Measurements from ENCODE around the gene LRRC10B.

Gene LRRC10B

DNA sequence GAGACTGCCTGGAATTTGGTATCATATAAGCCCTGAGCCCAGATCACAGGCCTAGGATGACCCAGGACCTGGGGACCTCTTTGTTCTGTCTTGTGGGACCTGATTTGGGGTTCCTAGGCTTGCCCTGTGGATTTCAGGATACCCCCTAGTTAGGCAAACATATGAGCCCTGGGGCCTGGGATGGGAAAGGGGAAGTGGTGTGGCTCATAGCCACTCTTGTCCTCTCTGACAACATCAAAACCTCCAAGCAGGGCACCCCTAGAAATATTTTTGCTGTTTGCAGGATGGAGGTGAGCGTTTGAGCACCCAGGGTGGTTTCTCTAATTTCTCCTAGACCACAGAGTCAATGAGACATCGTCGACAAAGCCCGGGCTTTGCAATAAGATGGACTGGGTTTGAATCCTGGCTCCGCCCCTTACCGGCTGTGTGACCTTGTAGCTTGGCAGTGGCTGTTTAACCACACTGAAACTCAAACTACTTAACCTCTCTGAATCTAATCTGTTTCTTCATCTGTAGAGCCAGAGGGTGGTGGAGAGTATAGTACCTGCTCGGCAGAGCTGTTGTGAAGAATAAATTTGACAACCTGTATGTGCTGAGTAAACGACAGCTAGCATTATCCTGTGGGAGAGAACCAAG is 5.3 kb upstream of the LRRC10B start:
- H3K36me3 ChIP-seq (replicated peaks; ENCODE audit: low read depth, low read length): no peaks in the 10 kb centered on the region
- H3K4me1 ChIP-seq (ENCODE audit: low read length): peaks cover 4% of the 10 kb centered on the region
- H3K27ac ChIP-seq (ENCODE audit: low read length): no peak overlapping the region
- H3K27me3 ChIP-seq (ENCODE audit: low read depth, low read length): no peaks in the 10 kb centered on the region
- H2AFZ ChIP-seq (ENCODE audit: low read depth, low read length): no peak overlapping the region
- H3K9me3 ChIP-seq (ENCODE audit: insufficient read depth, low read length): no peaks in the 10 kb centered on the region
- peaks cover under 1% of the 10 kb centered on the region; the same call in 1 of the 2 replicates for H3K79me2 ChIP-seq (ENCODE audit: low read length)
- TF ChIP-seq EZH2phosphoT487 (IDR thresholded peaks at IDR 0.05; ENCODE audit: low read depth) (no peak), CTCF (IDR thresholded peaks at IDR 0.05; ENCODE audit: low read depth, low read length) (no peak)
- H3K9ac ChIP-seq (ENCODE audit: low read length): no peak overlapping the region
- H3K4me2 ChIP-seq (ENCODE audit: low read length): no peak overlapping the region
- H3K4me3 ChIP-seq (ENCODE audit: low read length): no peak overlapping the region
- H4K20me1 ChIP-seq (ENCODE audit: insufficient read depth, low read length): no peaks in the 10 kb centered on the region

DNA sequence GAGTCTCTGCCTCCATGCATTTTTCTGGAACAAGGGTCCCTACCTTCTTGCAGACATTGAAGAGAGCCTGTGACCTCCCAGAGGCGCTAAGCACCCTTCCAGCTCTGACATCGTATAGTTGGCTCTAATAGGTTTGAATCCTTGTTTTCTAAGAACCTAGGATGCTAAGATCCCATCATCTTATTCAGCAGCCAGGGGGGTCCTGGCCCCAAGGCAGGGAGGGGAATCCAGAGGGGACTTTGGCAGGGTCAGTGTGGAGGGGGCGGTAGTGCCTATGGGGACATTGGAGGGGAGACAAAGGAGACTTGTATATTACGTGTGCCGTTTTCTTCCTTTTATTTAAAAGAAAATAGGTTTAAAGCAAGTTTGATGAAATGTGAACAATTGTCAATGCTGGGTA is 3.4 kb upstream of the LRRC10B start:
- no peak overlapping the region for H3K27ac ChIP-seq (ENCODE audit: low read length)

DNA sequence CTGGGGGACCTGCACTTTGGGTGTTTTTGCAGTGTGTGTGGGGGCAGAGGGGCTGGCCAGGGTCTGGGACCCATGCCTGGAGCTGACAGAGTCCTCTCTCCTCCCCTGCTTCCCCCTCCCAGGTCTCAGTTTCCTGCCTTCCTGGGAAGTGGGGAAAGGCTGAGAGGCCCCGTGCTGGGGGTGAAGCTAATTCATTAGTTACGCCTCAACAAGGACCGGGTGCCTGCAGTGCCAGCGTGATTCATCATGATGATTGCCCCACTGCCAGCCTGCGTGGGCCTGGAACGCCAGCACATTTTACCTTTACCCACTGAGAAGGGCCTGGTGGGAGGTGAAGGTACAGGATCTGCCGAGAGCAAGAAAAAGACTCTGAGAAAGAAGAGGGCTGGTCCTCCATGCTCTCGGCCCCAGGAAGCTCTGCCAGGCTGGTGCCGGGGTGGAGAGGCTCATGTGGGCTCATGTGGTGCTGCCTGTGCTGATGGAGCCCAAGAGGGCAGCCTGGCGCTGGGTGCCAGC is 2.9 kb upstream of the LRRC10B start:
- no peak overlapping the region for H3K9ac ChIP-seq (ENCODE audit: low read length)
- TF ChIP-seq EZH2phosphoT487 (IDR thresholded peaks at IDR 0.05; ENCODE audit: low read depth) (no peak), CTCF (IDR thresholded peaks at IDR 0.05; ENCODE audit: low read depth, low read length) (no peak)
- H3K9me3 ChIP-seq (ENCODE audit: insufficient read depth, low read length): no peaks in the 10 kb centered on the region
- no peaks in the 10 kb centered on the region for H3K79me2 ChIP-seq (ENCODE audit: low read length)
- no peak overlapping the region for H3K4me3 ChIP-seq (ENCODE audit: low read length)
- H3K36me3 ChIP-seq (replicated peaks; ENCODE audit: low read depth, low read length): no peaks in the 10 kb centered on the region
- H3K4me2 ChIP-seq (ENCODE audit: low read length): no peak overlapping the region
- no peaks in the 10 kb centered on the region for H3K27me3 ChIP-seq (ENCODE audit: low read depth, low read length)
- H2AFZ ChIP-seq (ENCODE audit: low read depth, low read length): no peak overlapping the region
- no peak overlapping the region for H3K27ac ChIP-seq (ENCODE audit: low read length)
- no peaks in the 10 kb centered on the region for H4K20me1 ChIP-seq (ENCODE audit: insufficient read depth, low read length)
- H3K4me1 ChIP-seq (ENCODE audit: low read length): no peaks in the 10 kb centered on the region

More for the DNA sequence above, 3.4 kb upstream of the LRRC10B start:
- Histone ChIP-seq H3K36me3 (replicated peaks; ENCODE audit: low read depth, low read length) (no peaks in the 10 kb centered on the region), H4K20me1 (ENCODE audit: insufficient read depth, low read length) (no peaks in the 10 kb centered on the region), H3K4me2 (ENCODE audit: low read length) (no peak overlapping the region), H3K9ac (ENCODE audit: low read length) (no peak overlapping the region), H3K9me3 (ENCODE audit: insufficient read depth, low read length) (no peaks in the 10 kb centered on the region), H3K4me3 (ENCODE audit: low read length) (no peak overlapping the region), H3K27me3 (ENCODE audit: low read depth, low read length) (no peaks in the 10 kb centered on the region), H2AFZ (ENCODE audit: low read depth, low read length) (no peak overlapping the region), H3K4me1 (ENCODE audit: low read length) (no peaks in the 10 kb centered on the region), H3K79me2 (ENCODE audit: low read length) (no peaks in the 10 kb centered on the region)
- TF ChIP-seq EZH2phosphoT487 (IDR thresholded peaks at IDR 0.05; ENCODE audit: low read depth) (no peak), CTCF (IDR thresholded peaks at IDR 0.05; ENCODE audit: low read depth, low read length) (no peak)

GRCh38 chr11:61507012-61507768 is 1.4 kb upstream of the LRRC10B start:
- Histone ChIP-seq H3K36me3 (replicated peaks; ENCODE audit: low read depth, low read length) (no peaks in the 10 kb centered on the region), H3K27ac (ENCODE audit: low read length) (no peak overlapping the region), H3K9ac (ENCODE audit: low read length) (no peak overlapping the region), H3K4me3 (ENCODE audit: low read length) (no peak overlapping the region), H3K79me2 (ENCODE audit: low read length) (no peaks in the 10 kb centered on the region), H3K9me3 (ENCODE audit: insufficient read depth, low read length) (no peaks in the 10 kb centered on the region), H4K20me1 (ENCODE audit: insufficient read depth, low read length) (no peaks in the 10 kb centered on the region), H3K4me2 (ENCODE audit: low read length) (no peak overlapping the region), H3K27me3 (ENCODE audit: low read depth, low read length) (no peaks in the 10 kb centered on the region), H3K4me1 (ENCODE audit: low read length) (no peaks in the 10 kb centered on the region), H2AFZ (ENCODE audit: low read depth, low read length) (no peak overlapping the region)
- TF ChIP-seq EZH2phosphoT487 (IDR thresholded peaks at IDR 0.05; ENCODE audit: low read depth) (no peak), CTCF (IDR thresholded peaks at IDR 0.05; ENCODE audit: low read depth, low read length) (no peak)

Data from OCI-LY3 (cell line).